Osteoblast (primary cell): ENCODE results near the gene NEMP2. TPM values are rescaled to one million over a fixed set of nuclear protein-coding genes. Genes with fewer than 3 reads are reported as not detected.
A peak's percentile ranks its signal among the peaks of the same experiment; 100 is the strongest.

Source experiments
- DNase-seq: peaks from one replicate; pipeline ENCODE4 v3.0.0; 2011; ENCODE audit warnings: low spot score, mixed read lengths; ENCODE audit not compliant: insufficient read length; ENCODE audit errors: missing footprints
- H2AFZ ChIP-seq: 2 replicates; pipeline ENCODE4 v1.6.0; 2011; ENCODE audit warnings: mild to moderate bottlenecking, low read length
- H3K27ac ChIP-seq: 2 replicates; pipeline ENCODE4 v1.5.1; 2011; ENCODE audit warnings: mild to moderate bottlenecking, low read depth, low read length, moderate library complexity
- H3K27me3 ChIP-seq: 2 replicates; pipeline ENCODE4 v1.6.0; 2012; ENCODE audit warnings: mild to moderate bottlenecking, control low read depth, inconsistent platforms, low read length, moderate library complexity; ENCODE audit not compliant: insufficient read depth
- H3K36me3 ChIP-seq: 2 replicates; pipeline ENCODE4 v1.5.1; 2011; ENCODE audit warnings: mild to moderate bottlenecking, low read length, control low read depth, moderate library complexity; ENCODE audit not compliant: insufficient read depth
- H3K4me1 ChIP-seq: 2 replicates; pipeline ENCODE4 v1.5.1; 2011; ENCODE audit warnings: mild to moderate bottlenecking, low read length, control low read depth, moderate library complexity; ENCODE audit not compliant: insufficient read depth
- H3K4me2 ChIP-seq: 2 replicates; pipeline ENCODE4 v1.6.0; 2011; ENCODE audit warnings: mild to moderate bottlenecking, low read length; ENCODE audit not compliant: insufficient read depth
- H3K4me3 ChIP-seq: fragments of 200-600 bp; sonication (generic); 3 replicates; pipeline ENCODE4 v1.5.1; 2012; ENCODE audit warnings: mild to moderate bottlenecking, low read length, inconsistent platforms; ENCODE audit not compliant: insufficient read depth
- H3K79me2 ChIP-seq: 2 replicates; pipeline ENCODE4 v1.6.0; 2012; ENCODE audit warnings: mild to moderate bottlenecking, low read length, control low read depth, inconsistent platforms; ENCODE audit not compliant: insufficient read depth
- H3K9me3 ChIP-seq: 2 replicates; pipeline ENCODE4 v1.5.1; 2011; ENCODE audit warnings: low read depth, low read length, control low read depth
- H4K20me1 ChIP-seq: 2 replicates; pipeline ENCODE4 v1.6.0; 2012; ENCODE audit warnings: mild to moderate bottlenecking, low read length, control low read depth; ENCODE audit not compliant: insufficient read depth
- CTCF ChIP-seq: IDR thresholded peaks from 2 replicates; pipeline ENCODE4 v1.5.1; 2011; ENCODE audit warnings: mild to moderate bottlenecking, low read depth, low read length, moderate library complexity; ENCODE audit errors: extremely low read depth
- total RNA-seq: library from RNA; depleted of rRNA; stranded (reverse); fragments of >200 nt; gene quantifications from 2 replicates; pipeline ENCODE4 v1.2.3, GENCODE V29; 2012

The NEMP2 gene
- total RNA-seq, 1 donor, result 4.7 TPM

- Histone ChIP-seq H4K20me1 (no peaks in the 10 kb centered on the region), H3K4me1 (peaks cover 2% of the 10 kb centered on the region), H3K27me3 (no peaks in the 10 kb centered on the region), H3K79me2 (no peaks in the 10 kb centered on the region), H2AFZ (no peak overlapping the region), H3K27ac (no peak overlapping the region), H3K4me2 (no peak overlapping the region), H3K4me3 (no peak overlapping the region), H3K36me3 (no peaks in the 10 kb centered on the region), H3K9me3 (no peaks in the 10 kb centered on the region)
- no peak for TF ChIP-seq CTCF
- no peak for DNase-seq
These were observed 52.1 kb downstream of the NEMP2 start for GRCh38 chr2:190482451-190482850.

GRCh38 chr2:190481339-190481738 lies 53.2 kb downstream of the NEMP2 start:
- Histone ChIP-seq H3K4me2 (no peak overlapping the region), H3K4me1 (peaks cover 2% of the 10 kb centered on the region), H3K27me3 (no peaks in the 10 kb centered on the region), H3K36me3 (no peaks in the 10 kb centered on the region), H3K27ac (no peak overlapping the region), H2AFZ (no peak overlapping the region), H4K20me1 (no peaks in the 10 kb centered on the region), H3K9me3 (no peaks in the 10 kb centered on the region), H3K79me2 (no peaks in the 10 kb centered on the region), H3K4me3 (no peak overlapping the region)
- DNase-seq, result no peak
- TF ChIP-seq CTCF, result no peak

GRCh38 chr2:190478572-190479195 lies 55.8 kb downstream of the NEMP2 start:
- DNase-seq, result no peak
- no peaks in the 10 kb centered on the region for H3K9me3 ChIP-seq
- no peak overlapping the region for H3K4me3 ChIP-seq
- H3K27me3 ChIP-seq, result no peaks in the 10 kb centered on the region
- H3K27ac ChIP-seq, result no peak overlapping the region
- H2AFZ ChIP-seq, result no peak overlapping the region
- peaks cover 2% of the 10 kb centered on the region for H3K4me1 ChIP-seq
- TF ChIP-seq CTCF, result no peak
- H3K36me3 ChIP-seq, result no peaks in the 10 kb centered on the region
- no peaks in the 10 kb centered on the region for H4K20me1 ChIP-seq
- peak overlapping the region; percentile 28 for H3K4me2 ChIP-seq
- H3K79me2 ChIP-seq, result no peaks in the 10 kb centered on the region

GRCh38 chr2:190477661-190478454 lies 56.7 kb downstream of the NEMP2 start:
- no peaks in the 10 kb centered on the region for H4K20me1 ChIP-seq
- H3K4me2 ChIP-seq, result peak overlapping the region; percentile 28
- H3K27me3 ChIP-seq, result no peaks in the 10 kb centered on the region
- no peak for TF ChIP-seq CTCF
- peaks cover 2% of the 10 kb centered on the region for H3K4me1 ChIP-seq
- H3K4me3 ChIP-seq, result no peak overlapping the region
- no peak overlapping the region for H2AFZ ChIP-seq
- no peaks in the 10 kb centered on the region for H3K79me2 ChIP-seq
- H3K36me3 ChIP-seq, result no peaks in the 10 kb centered on the region
- H3K27ac ChIP-seq, result no peak overlapping the region
- H3K9me3 ChIP-seq, result no peaks in the 10 kb centered on the region
- no peak for DNase-seq
